ENCODE data around the gene WDR72. TPM values are rescaled to one million over a fixed set of nuclear protein-coding genes. Genes with fewer than 3 reads are reported as not detected.

WDR72 gene
- total RNA-seq, 1 donor from 2014 or later = not detected

Other genes starting within 250 kb of the WDR72 start
- not detected in 2 replicates for gene UNC13C, start 218.8 kb upstream of the WDR72 start, total RNA-seq

Data from pulmonary artery endothelial cell (primary cell).